ENCODE results near the gene MS4A3.

GRCh38 chr11:60065801-60066200, 9.3 kb downstream of the MS4A3 start:
- TF ChIP-seq EZH2 (optimal IDR thresholded peaks at IDR 0.05; ENCODE audit: low read depth, low read length) = no peak
- TF ChIP-seq CTCF (IDR thresholded peaks at IDR 0.05; ENCODE audit: low read length) = no peak
